Uterus (tissue), 2 donors: ENCODE results near the gene CYP4B1.
"Not testable (repeated sequence)": the region's sequence is repeated elsewhere in the genome, so short reads cannot be mapped to it uniquely, and the experiment has no call there.

Experiments
- POLR2A ChIP-seq, 2 donors: fragments of 450-650 bp; IDR thresholded peaks; one replicate each; pipeline ENCODE4 v1.6.1; 2016; ENCODE audit warnings: antibody characterized with exemption in 2 of 2, mild to moderate bottlenecking in 1 of 2, moderate library complexity in 1 of 2
- TF ChIP-seq, protein P1 (sequence below), 4 experiments: fragments of 200-600 bp in 2 of 4; fragments of 450-650 bp in 2 of 4; sonication (generic) in 2 of 4; IDR thresholded peaks; one replicate each; pipeline ENCODE4 v1.5.1; 2016 to 2019; ENCODE audit warnings: antibody characterized with exemption in 4 of 4, mild to moderate bottlenecking in 2 of 4, moderate library complexity in 1 of 4

DNA sequence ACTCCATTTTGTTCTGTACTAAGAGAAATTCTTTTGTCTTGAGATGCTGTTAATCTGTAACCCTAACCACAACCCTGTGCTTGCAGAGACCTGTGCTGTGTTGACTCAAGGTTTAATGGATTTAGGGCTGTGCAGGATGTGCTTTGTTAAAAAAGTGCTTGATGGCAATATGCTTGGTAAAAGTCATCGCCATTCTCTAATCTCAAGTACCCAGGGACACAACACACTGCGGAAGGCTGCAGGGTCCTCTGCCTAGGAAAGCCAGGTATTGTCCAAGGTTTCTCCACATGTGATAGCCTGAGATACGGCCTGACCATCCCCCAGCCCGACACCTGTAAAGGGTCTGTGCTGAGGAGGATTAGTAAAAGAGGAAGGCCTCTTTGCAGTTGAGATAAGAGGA is 10.2 kb upstream of the CYP4B1 start:
- TF ChIP-seq, protein P1, sequence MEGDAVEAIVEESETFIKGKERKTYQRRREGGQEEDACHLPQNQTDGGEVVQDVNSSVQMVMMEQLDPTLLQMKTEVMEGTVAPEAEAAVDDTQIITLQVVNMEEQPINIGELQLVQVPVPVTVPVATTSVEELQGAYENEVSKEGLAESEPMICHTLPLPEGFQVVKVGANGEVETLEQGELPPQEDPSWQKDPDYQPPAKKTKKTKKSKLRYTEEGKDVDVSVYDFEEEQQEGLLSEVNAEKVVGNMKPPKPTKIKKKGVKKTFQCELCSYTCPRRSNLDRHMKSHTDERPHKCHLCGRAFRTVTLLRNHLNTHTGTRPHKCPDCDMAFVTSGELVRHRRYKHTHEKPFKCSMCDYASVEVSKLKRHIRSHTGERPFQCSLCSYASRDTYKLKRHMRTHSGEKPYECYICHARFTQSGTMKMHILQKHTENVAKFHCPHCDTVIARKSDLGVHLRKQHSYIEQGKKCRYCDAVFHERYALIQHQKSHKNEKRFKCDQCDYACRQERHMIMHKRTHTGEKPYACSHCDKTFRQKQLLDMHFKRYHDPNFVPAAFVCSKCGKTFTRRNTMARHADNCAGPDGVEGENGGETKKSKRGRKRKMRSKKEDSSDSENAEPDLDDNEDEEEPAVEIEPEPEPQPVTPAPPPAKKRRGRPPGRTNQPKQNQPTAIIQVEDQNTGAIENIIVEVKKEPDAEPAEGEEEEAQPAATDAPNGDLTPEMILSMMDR (IDR thresholded peaks at IDR 0.05), result not testable (repeated sequence)
- not testable (repeated sequence) for TF ChIP-seq POLR2A (IDR thresholded peaks at IDR 0.05)
